H1 (cell line): ENCODE results near the gene RPUSD4. TPM values are rescaled to one million over a fixed set of nuclear protein-coding genes. Genes with fewer than 3 reads are reported as not detected.

Experiments used
- CTCF ChIA-PET: fragments of 300-600 bp; sonication (Branson Sonifier 250); formaldehyde crosslinking; loops from one replicate; lab custom pipeline; 2021; ENCODE audit not compliant: partially characterized antibody; lab: Charles Lee
- POLR2A ChIA-PET: fragments of 300-600 bp; sonication (Branson Sonifier 250); formaldehyde crosslinking; loops from one replicate; lab custom pipeline; 2021; ENCODE audit warnings: inconsistent platforms; ENCODE audit not compliant: partially characterized antibody; lab: Charles Lee
- DNase-seq, 2 experiments: peaks; one replicate each; pipeline versions ENCODE4 v3.0.0 to v3.0.0-alpha.2; 2010 to 2022; ENCODE audit warnings: low spot score in 2 of 2, low read depth in 1 of 2, mixed read lengths in 1 of 2
- FAIRE-seq: peaks from 2 replicates; lab custom pipeline; 2011; peaks lifted over from hg19 to GRCh38; lab: Jason Lieb, UNC
- H2AFZ ChIP-seq: 2 replicates; pipeline ENCODE4 v1.8.1; 2012; ENCODE audit warnings: low read length, inconsistent platforms
- H2AK5ac ChIP-seq: 2 replicates; pipeline ENCODE4 v1.6.1; 2013; ENCODE audit warnings: low read depth, low read length
- H2BK120ac ChIP-seq: replicated peaks from 2 replicates; pipeline ENCODE3; 2013; ENCODE audit warnings: low read depth, low read length, inconsistent platforms
- H2BK12ac ChIP-seq: 2 replicates; pipeline ENCODE4 v1.6.1; 2013; ENCODE audit warnings: low read depth, low read length
- H2BK15ac ChIP-seq: 2 replicates; pipeline ENCODE4 v1.6.1; 2013; ENCODE audit warnings: low read length
- H2BK20ac ChIP-seq: 2 replicates; pipeline ENCODE4 v1.6.1; 2013; ENCODE audit warnings: low read length
- H2BK5ac ChIP-seq: 2 replicates; pipeline ENCODE4 v1.6.1; 2013; ENCODE audit warnings: low read depth, low read length
- H3K14ac ChIP-seq: 2 replicates; pipeline ENCODE4 v1.6.1; 2013; ENCODE audit warnings: inconsistent platforms; ENCODE audit not compliant: insufficient read length
- H3K18ac ChIP-seq: 2 replicates; pipeline ENCODE4 v1.6.1; 2013; ENCODE audit warnings: low read length; ENCODE audit errors: extremely low read depth
- H3K23ac ChIP-seq: 2 replicates; pipeline ENCODE4 v1.6.1; 2013; ENCODE audit warnings: inconsistent platforms; ENCODE audit not compliant: insufficient read length
- H3K23me2 ChIP-seq: 2 replicates; pipeline ENCODE4 v1.6.1; 2013; ENCODE audit warnings: low read depth, low read length
- H3K27ac ChIP-seq: 2 replicates; pipeline ENCODE4 v1.6.1; 2011; ENCODE audit warnings: low read depth, low read length, inconsistent platforms
- H3K27me3 ChIP-seq, 4 experiments: replicated peaks in 1 of 4; 1 replicate in 1 of 4; 2 replicates in 3 of 4; pipeline versions ENCODE4 v1.6.1 to v1.8.1; 2011 to 2013; ENCODE audit warnings: low read length in 3 of 4, mild to moderate bottlenecking in 3 of 4, inconsistent platforms in 2 of 4, mixed read lengths in 2 of 4, moderate library complexity in 1 of 4; ENCODE audit not compliant: control insufficient read depth in 3 of 4, insufficient read depth in 3 of 4; ENCODE audit errors: extremely low read depth in 1 of 4
- H3K36me3 ChIP-seq, 4 experiments: 2 replicates each; pipeline versions ENCODE4 v1.6.1 to v1.8.1; 2011 to 2013; ENCODE audit warnings: mild to moderate bottlenecking in 4 of 4, low read length in 3 of 4, moderate library complexity in 2 of 4, control low read depth in 1 of 4, inconsistent platforms in 1 of 4; ENCODE audit not compliant: insufficient read depth in 4 of 4, control insufficient read depth in 2 of 4
- H3K4ac ChIP-seq: replicated peaks from 2 replicates; pipeline ENCODE3; 2013; ENCODE audit warnings: low read length, low read depth, mixed read lengths, inconsistent platforms; ENCODE audit not compliant: insufficient read length
- H3K4me1 ChIP-seq, 4 experiments: replicated peaks in 1 of 4; 1 replicate in 1 of 4; 2 replicates in 3 of 4; pipeline versions ENCODE4 v1.6.1 to v1.8.1; 2011 to 2013; ENCODE audit warnings: low read length in 3 of 4, inconsistent platforms in 2 of 4, mixed read lengths in 1 of 4; ENCODE audit not compliant: insufficient read depth in 4 of 4, control insufficient read depth in 3 of 4
- H3K4me2 ChIP-seq, 2 experiments: 2 replicates each; pipeline versions ENCODE4 v1.6.1 to v1.8.1; 2011 to 2013; ENCODE audit warnings: low read depth in 2 of 2, low read length in 2 of 2, control low read depth in 1 of 2, inconsistent platforms in 1 of 2, mild to moderate bottlenecking in 1 of 2; ENCODE audit not compliant: insufficient read depth in 1 of 2
- H3K4me3 ChIP-seq, 4 experiments: fragments of 200-600, 300-600 bp in 1 of 4; sonication (generic), shearing (Covaris generic), sonication (Bioruptor Twin) in 1 of 4; 2 replicates each; pipeline versions ENCODE4 v1.5.1 to v1.8.1; 2011 to 2016; ENCODE audit warnings: low read length in 4 of 4, low read depth in 3 of 4, control low read depth in 2 of 4, inconsistent platforms in 2 of 4, mild to moderate bottlenecking in 2 of 4, mixed read lengths in 1 of 4, moderate library complexity in 1 of 4; ENCODE audit not compliant: insufficient read depth in 2 of 4; ENCODE audit errors: extremely low read depth in 1 of 4
- H3K56ac ChIP-seq: replicated peaks from 2 replicates; pipeline ENCODE3; 2013; ENCODE audit warnings: low read depth, mild to moderate bottlenecking, mixed read lengths, low read length, inconsistent platforms; ENCODE audit not compliant: insufficient read length
- H3K79me1 ChIP-seq: 2 replicates; pipeline ENCODE4 v1.6.1; 2013; ENCODE audit warnings: low read depth, low read length, control low read depth
- H3K79me2 ChIP-seq, 2 experiments: 2 replicates each; pipeline versions ENCODE4 v1.6.1 to v1.8.1; 2012 to 2013; ENCODE audit warnings: low read length in 2 of 2, mild to moderate bottlenecking in 2 of 2, inconsistent platforms in 1 of 2; ENCODE audit not compliant: insufficient read depth in 2 of 2, control insufficient read depth in 1 of 2
- H3K9ac ChIP-seq, 4 experiments: replicated peaks in 1 of 4; 1 replicate in 1 of 4; 2 replicates in 3 of 4; pipeline versions ENCODE4 v1.6.1 to v1.8.1; 2011 to 2013; ENCODE audit warnings: low read depth in 3 of 4, low read length in 3 of 4, control low read depth in 2 of 4, mild to moderate bottlenecking in 2 of 4, moderate library complexity in 2 of 4, inconsistent platforms in 1 of 4; ENCODE audit errors: extremely low read depth in 1 of 4
- H3K9me3 ChIP-seq, 2 experiments: 2 replicates each; pipeline versions ENCODE4 v1.6.1 to v1.8.1; 2012 to 2013; ENCODE audit warnings: mild to moderate bottlenecking in 2 of 2, moderate library complexity in 2 of 2, control low read depth in 1 of 2, inconsistent platforms in 1 of 2, low read depth in 1 of 2, low read length in 1 of 2, mixed read lengths in 1 of 2; ENCODE audit not compliant: insufficient read depth in 2 of 2
- H4K20me1 ChIP-seq, 2 experiments: replicated peaks in 1 of 2; 2 replicates each; pipeline versions ENCODE3 to v1.8.1; 2011 to 2013; ENCODE audit warnings: inconsistent platforms in 2 of 2, low read length in 2 of 2, mild to moderate bottlenecking in 1 of 2; ENCODE audit not compliant: insufficient read depth in 2 of 2, control insufficient read depth in 1 of 2
- H4K5ac ChIP-seq: 2 replicates; pipeline ENCODE4 v1.6.1; 2013; ENCODE audit warnings: low read length, low read depth, mixed read lengths, inconsistent platforms; ENCODE audit not compliant: insufficient read length
- H4K8ac ChIP-seq: 2 replicates; pipeline ENCODE4 v1.8.0; 2013; ENCODE audit warnings: mild to moderate bottlenecking, moderate library complexity, low read length, inconsistent platforms; ENCODE audit not compliant: insufficient read depth; ENCODE audit errors: extremely low read depth
- H4K91ac ChIP-seq: replicated peaks from 2 replicates; pipeline ENCODE3; 2013; ENCODE audit warnings: low read length, mixed read lengths, inconsistent platforms; ENCODE audit not compliant: insufficient read length
- CTCF ChIP-seq, 3 experiments: IDR thresholded peaks; 1 replicate in 2 of 3; 2 replicates in 1 of 3; pipeline versions ENCODE4 v1.5.1 to v1.6.1; 2011; ENCODE audit warnings: low read length in 3 of 3, mild to moderate bottlenecking in 3 of 3, inconsistent platforms in 2 of 3, low read depth in 1 of 3, moderate library complexity in 1 of 3; ENCODE audit not compliant: insufficient read depth in 1 of 3; ENCODE audit errors: control extremely low read depth in 1 of 3
- KDM5A ChIP-seq: fragments of 200-600 bp; IDR thresholded peaks from 2 replicates; pipeline ENCODE4 v1.7.1; 2012; ENCODE audit warnings: mild to moderate bottlenecking, low read length, inconsistent platforms, mixed read lengths
- POLR2A ChIP-seq, 2 experiments: IDR thresholded peaks; 1 replicate in 1 of 2; 2 replicates in 1 of 2; pipeline ENCODE4 v1.6.1; 2011; ENCODE audit warnings: low read depth in 2 of 2, low read length in 2 of 2, mild to moderate bottlenecking in 2 of 2; ENCODE audit errors: control extremely low read depth in 1 of 2
- WGBS, 2 experiments: shearing (Covaris generic) in 1 of 2; methylation state at CpG; one replicate each; pipeline versions ENCODE4 v1.1.6 to v1.1.7; 2013 to 2015; ENCODE audit warnings: low lambda C conversion rate in 2 of 2, mixed read lengths in 2 of 2, inconsistent platforms in 1 of 2, low coverage in 1 of 2, missing lambda C conversion rate in 1 of 2; ENCODE audit not compliant: insufficient replicate concordance in 2 of 2, insufficient coverage in 1 of 2, insufficient read length in 1 of 2; ENCODE audit errors: extremely low coverage in 1 of 2, missing lambda C conversion rate in 1 of 2; 5-methylcytosine and 5-hydroxymethylcytosine counted together
- polyA plus RNA-seq, 7 experiments: library from polyadenylated mRNA; depleted of rRNA in 3 of 7; stranded (reverse) in 5 of 7; unstranded in 2 of 7; fragments of >200 nt in 5 of 7; fragments of 200-250 nt in 2 of 7; gene quantifications; 1 replicate in 5 of 7; 2 replicates in 1 of 7; 4 replicates in 1 of 7; pipeline versions ENCODE4 v1.2.1 to v1.2.3, GENCODE V29; 2011 to 2013; ENCODE audit warnings: missing spikeins in 2 of 7, mixed read lengths in 2 of 7
- total RNA-seq: library from RNA; stranded (reverse); fragmentation: NEBNext Ultra II Directional; extraction: Animal tissue kit (Norgen Biotek cat#: 25700); gene quantifications from 2 replicates; pipeline ENCODE4 v1.2.1, GENCODE V29; 2021

RPUSD4 gene
- total and polyA plus RNA-seq, 2 of the 8 experiments (the other 6 are each of a cell fraction or from before 2014, with no cell fraction given): 36.1 to 50.7 TPM

- H2BK120ac ChIP-seq: no peak overlapping the region
- no peak overlapping the region for H4K8ac ChIP-seq
- no peak overlapping the region for H3K9ac ChIP-seq
- H4K91ac ChIP-seq: no peak overlapping the region
- TF ChIP-seq KDM5A: no peak
- no peak for TF ChIP-seq CTCF (IDR thresholded peaks at IDR 0.05; ENCODE audit: control extremely low read depth in 1 of 3, insufficient read depth in 1 of 3, low read depth in 1 of 3, low read length in 3 of 3)
- TF ChIP-seq POLR2A (IDR thresholded peaks at IDR 0.05; ENCODE audit: control extremely low read depth in 1 of 2, low read depth in 2 of 2, low read length in 2 of 2): no peak
- TF ChIP-seq, all 59 proteins: peak for 0
- Histone ChIP-seq H3K27me3 (no peaks in the 10 kb centered on the region), H3K4me3 (no peak overlapping the region), H4K5ac (no peak overlapping the region), H3K79me2 (peaks cover 10 to 94% of the 10 kb centered on the region in 2 experiments), H4K20me1 (peaks cover 4% of the 10 kb centered on the region in 2 experiments), H3K4ac (no peak overlapping the region), H2BK12ac (no peak overlapping the region), H3K56ac (no peak overlapping the region), H3K36me3 (no peaks in the 10 kb centered on the region), H3K18ac (no peak overlapping the region), H2AK5ac (no peak overlapping the region), H3K23me2 (peaks cover 5% of the 10 kb centered on the region; the same call in 1 of the 2 replicates), H3K4me2 (no peak overlapping the region), H2AFZ (no peak overlapping the region), H3K9me3 (no peaks in the 10 kb centered on the region), H2BK15ac (no peak overlapping the region), H3K79me1 (peaks cover 17% of the 10 kb centered on the region), H2BK5ac (no peak overlapping the region), H2BK20ac (no peak overlapping the region), H3K4me1 (0 out of 7 replicates have a peak, but pooled peaks cover 0 to 5% (median 1%) of the 10 kb centered on the region in 4 experiments), H3K14ac (no peak overlapping the region), H3K27ac (no peak overlapping the region), H3K23ac (no peak overlapping the region)
- WGBS, 2 experiments: 90% methylated on average over 6 of the region's 6 CpGs; no CpG with 5 or more reads in 1 of the 2 experiments
- FAIRE-seq (no peak), DNase-seq (no peak)
- ChIA-PET CTCF (interaction anchor here (1.0 to 1.2 kb wide), 2 partner anchors 23 to 298 kb away, joined by 3 read pairs; no protein-coding TSS in a partner anchor), POLR2A (interaction anchor here (0.8 to 1.4 kb wide), 2 partner anchors 12 to 30 kb away, joined by 3 read pairs; no protein-coding TSS in a partner anchor)
Observed at GRCh38 chr11:126216526-126217305, 5.3 kb upstream of the RPUSD4 start.
